ENCODE data around the gene MAPKAP1. TPM values are rescaled to one million over a fixed set of nuclear protein-coding genes. Genes with fewer than 3 reads are reported as not detected.

Gene MAPKAP1
- total and polyA plus RNA-seq, 2 of the 13 experiments (the other 11 are each of a cell fraction or from before 2014, with no cell fraction given): 45.0 to 64.3 TPM

DNA sequence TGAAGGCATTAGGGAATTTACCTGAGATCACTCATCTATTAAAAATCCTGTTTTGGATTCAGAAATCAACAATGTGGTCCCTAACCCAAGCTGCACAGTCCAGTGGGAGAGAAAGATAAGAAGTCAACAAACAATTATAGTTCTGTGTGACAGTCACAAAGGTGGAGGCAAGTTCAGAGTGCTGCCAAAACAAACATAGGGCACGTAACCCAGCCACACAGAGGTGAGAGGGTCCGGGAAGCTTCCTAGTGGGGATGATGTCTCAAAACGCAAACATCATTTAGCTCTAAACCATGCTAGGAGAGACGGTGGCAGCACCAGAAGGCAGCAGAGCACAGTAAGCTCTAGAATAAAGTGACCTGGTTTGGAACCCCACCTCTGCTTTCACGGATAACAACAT is 158.9 kb downstream of the MAPKAP1 start (continued):
- TF ChIP-seq, protein P1, sequence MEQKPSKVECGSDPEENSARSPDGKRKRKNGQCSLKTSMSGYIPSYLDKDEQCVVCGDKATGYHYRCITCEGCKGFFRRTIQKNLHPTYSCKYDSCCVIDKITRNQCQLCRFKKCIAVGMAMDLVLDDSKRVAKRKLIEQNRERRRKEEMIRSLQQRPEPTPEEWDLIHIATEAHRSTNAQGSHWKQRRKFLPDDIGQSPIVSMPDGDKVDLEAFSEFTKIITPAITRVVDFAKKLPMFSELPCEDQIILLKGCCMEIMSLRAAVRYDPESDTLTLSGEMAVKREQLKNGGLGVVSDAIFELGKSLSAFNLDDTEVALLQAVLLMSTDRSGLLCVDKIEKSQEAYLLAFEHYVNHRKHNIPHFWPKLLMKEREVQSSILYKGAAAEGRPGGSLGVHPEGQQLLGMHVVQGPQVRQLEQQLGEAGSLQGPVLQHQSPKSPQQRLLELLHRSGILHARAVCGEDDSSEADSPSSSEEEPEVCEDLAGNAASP (CRISPR knock-in tag; IDR thresholded peaks at IDR 0.05; ENCODE audit: borderline replicate concordance): peak; percentile 71; the same call in 1 of the 2 replicates
- TF ChIP-seq HNRNPLL (IDR thresholded peaks at IDR 0.05; ENCODE audit: low read depth, low read length, poor library complexity, severe bottlenecking) (no peak), TMF1 (CRISPR knock-in tag; IDR thresholded peaks at IDR 0.05; ENCODE audit: low read depth) (no peak), CC2D1A (CRISPR knock-in tag; IDR thresholded peaks at IDR 0.05) (no peak), SNRNP70 (IDR thresholded peaks at IDR 0.05; ENCODE audit: low read depth, low read length) (no peak), CSRNP2 (CRISPR knock-in tag; conservative IDR thresholded peaks at IDR 0.05; ENCODE audit: low read depth) (no peak), TP53 (CRISPR knock-in tag; conservative IDR thresholded peaks at IDR 0.05) (no peak), MEIS1 (CRISPR knock-in tag; IDR thresholded peaks at IDR 0.05; ENCODE audit: borderline replicate concordance) (peak; percentile 62; the same call in 1 of the 2 replicates), ZNF292 (CRISPR knock-in tag; IDR thresholded peaks at IDR 0.05; ENCODE audit: borderline replicate concordance, low read depth) (peak; percentile 84; the same call in 1 of the 2 replicates), ZFP36L1 (CRISPR knock-in tag; IDR thresholded peaks at IDR 0.05) (no peak), BRD4 (CRISPR knock-in tag; IDR thresholded peaks at IDR 0.05) (no peak), HDAC1 (CRISPR knock-in tag; IDR thresholded peaks at IDR 0.05) (peak; percentile 79), RFX5 (IDR thresholded peaks at IDR 0.05; ENCODE audit: low read depth, low read length) (no peak), ZNF20 (CRISPR knock-in tag; IDR thresholded peaks at IDR 0.05) (no peak), ZSCAN20 (CRISPR knock-in tag; IDR thresholded peaks at IDR 0.05; ENCODE audit: borderline replicate concordance) (no peak), MAZ (IDR thresholded peaks at IDR 0.05; ENCODE audit: borderline replicate concordance, low read depth, low read length) (no peak), MAZ (CRISPR knock-in tag; IDR thresholded peaks at IDR 0.05; ENCODE audit: low read depth) (no peak)
- TF ChIP-seq, protein P2, sequence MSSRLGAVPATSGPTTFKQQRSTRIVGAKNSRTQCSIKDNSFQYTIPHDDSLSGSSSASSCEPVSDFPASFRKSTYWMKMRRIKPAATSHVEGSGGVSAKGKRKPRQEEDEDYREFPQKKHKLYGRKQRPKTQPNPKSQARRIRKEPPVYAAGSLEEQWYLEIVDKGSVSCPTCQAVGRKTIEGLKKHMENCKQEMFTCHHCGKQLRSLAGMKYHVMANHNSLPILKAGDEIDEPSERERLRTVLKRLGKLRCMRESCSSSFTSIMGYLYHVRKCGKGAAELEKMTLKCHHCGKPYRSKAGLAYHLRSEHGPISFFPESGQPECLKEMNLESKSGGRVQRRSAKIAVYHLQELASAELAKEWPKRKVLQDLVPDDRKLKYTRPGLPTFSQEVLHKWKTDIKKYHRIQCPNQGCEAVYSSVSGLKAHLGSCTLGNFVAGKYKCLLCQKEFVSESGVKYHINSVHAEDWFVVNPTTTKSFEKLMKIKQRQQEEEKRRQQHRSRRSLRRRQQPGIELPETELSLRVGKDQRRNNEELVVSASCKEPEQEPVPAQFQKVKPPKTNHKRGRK (CRISPR knock-in tag; IDR thresholded peaks at IDR 0.05): no peak
- TF ChIP-seq, protein P3, sequence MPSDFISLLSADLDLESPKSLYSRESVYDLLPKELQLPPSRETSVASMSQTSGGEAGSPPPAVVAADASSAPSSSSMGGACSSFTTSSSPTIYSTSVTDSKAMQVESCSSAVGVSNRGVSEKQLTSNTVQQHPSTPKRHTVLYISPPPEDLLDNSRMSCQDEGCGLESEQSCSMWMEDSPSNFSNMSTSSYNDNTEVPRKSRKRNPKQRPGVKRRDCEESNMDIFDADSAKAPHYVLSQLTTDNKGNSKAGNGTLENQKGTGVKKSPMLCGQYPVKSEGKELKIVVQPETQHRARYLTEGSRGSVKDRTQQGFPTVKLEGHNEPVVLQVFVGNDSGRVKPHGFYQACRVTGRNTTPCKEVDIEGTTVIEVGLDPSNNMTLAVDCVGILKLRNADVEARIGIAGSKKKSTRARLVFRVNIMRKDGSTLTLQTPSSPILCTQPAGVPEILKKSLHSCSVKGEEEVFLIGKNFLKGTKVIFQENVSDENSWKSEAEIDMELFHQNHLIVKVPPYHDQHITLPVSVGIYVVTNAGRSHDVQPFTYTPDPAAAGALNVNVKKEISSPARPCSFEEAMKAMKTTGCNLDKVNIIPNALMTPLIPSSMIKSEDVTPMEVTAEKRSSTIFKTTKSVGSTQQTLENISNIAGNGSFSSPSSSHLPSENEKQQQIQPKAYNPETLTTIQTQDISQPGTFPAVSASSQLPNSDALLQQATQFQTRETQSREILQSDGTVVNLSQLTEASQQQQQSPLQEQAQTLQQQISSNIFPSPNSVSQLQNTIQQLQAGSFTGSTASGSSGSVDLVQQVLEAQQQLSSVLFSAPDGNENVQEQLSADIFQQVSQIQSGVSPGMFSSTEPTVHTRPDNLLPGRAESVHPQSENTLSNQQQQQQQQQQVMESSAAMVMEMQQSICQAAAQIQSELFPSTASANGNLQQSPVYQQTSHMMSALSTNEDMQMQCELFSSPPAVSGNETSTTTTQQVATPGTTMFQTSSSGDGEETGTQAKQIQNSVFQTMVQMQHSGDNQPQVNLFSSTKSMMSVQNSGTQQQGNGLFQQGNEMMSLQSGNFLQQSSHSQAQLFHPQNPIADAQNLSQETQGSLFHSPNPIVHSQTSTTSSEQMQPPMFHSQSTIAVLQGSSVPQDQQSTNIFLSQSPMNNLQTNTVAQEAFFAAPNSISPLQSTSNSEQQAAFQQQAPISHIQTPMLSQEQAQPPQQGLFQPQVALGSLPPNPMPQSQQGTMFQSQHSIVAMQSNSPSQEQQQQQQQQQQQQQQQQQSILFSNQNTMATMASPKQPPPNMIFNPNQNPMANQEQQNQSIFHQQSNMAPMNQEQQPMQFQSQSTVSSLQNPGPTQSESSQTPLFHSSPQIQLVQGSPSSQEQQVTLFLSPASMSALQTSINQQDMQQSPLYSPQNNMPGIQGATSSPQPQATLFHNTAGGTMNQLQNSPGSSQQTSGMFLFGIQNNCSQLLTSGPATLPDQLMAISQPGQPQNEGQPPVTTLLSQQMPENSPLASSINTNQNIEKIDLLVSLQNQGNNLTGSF (CRISPR knock-in tag; IDR thresholded peaks at IDR 0.05): no peak

Data from HepG2 (cell line).